Fibroblast of lung (primary cell): ENCODE measurements around the gene RANBP9.

Experiments
- EZH2 ChIP-seq: IDR thresholded peaks from 2 replicates; pipeline ENCODE4 v1.5.1; 2012; ENCODE audit warnings: low read length, control low read depth, mild to moderate bottlenecking; ENCODE audit errors: missing control alignments
- TF ChIP-seq, protein P1 (sequence below), 2 donors: IDR thresholded peaks in 1 of 2; conservative IDR thresholded peaks in 1 of 2; 1 replicate in 1 of 2; 2 replicates in 1 of 2; pipeline ENCODE4 v1.5.1; 2011 to 2012; ENCODE audit warnings: low read length in 2 of 2, control low read depth in 1 of 2, inconsistent platforms in 1 of 2, low read depth in 1 of 2, mild to moderate bottlenecking in 1 of 2

DNA sequence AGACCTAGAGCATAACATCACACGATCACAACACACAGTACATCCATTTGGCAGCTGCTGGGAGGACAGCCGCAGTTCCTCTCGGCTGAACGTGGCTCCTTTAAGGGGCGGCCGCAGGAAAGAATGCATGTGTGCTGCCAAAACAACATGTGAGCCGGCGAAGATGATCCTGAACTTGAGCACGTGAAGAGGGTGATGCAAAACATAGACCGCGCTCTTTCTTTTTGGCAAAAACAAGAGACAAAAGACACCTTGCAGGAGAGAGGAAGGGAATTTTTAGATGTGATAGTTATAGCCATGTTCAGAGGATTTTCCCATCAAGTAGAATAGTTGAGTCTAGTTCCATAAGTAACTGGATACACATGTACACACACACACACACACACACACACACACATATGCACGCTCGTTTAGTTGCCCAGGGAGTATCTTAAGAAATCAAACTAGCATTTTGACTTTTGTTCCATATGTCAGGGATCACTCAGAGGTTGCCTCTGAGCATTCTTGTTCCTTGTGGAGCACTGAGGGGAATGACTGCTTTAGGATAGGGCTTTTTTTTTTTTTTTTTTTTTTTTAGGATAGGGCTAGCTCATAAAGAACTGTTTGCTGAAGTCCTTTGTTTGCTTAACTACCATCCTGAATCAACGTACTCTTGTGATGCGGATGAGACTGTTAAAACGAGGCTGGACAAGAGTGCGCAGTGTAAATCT, 21.7 kb upstream of the RANBP9 start:
- TF ChIP-seq, protein P1, sequence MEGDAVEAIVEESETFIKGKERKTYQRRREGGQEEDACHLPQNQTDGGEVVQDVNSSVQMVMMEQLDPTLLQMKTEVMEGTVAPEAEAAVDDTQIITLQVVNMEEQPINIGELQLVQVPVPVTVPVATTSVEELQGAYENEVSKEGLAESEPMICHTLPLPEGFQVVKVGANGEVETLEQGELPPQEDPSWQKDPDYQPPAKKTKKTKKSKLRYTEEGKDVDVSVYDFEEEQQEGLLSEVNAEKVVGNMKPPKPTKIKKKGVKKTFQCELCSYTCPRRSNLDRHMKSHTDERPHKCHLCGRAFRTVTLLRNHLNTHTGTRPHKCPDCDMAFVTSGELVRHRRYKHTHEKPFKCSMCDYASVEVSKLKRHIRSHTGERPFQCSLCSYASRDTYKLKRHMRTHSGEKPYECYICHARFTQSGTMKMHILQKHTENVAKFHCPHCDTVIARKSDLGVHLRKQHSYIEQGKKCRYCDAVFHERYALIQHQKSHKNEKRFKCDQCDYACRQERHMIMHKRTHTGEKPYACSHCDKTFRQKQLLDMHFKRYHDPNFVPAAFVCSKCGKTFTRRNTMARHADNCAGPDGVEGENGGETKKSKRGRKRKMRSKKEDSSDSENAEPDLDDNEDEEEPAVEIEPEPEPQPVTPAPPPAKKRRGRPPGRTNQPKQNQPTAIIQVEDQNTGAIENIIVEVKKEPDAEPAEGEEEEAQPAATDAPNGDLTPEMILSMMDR (conservative IDR thresholded peaks at IDR 0.05 in 1 of 2, IDR thresholded peaks at IDR 0.05 in 1 of 2; ENCODE audit: low read depth in 1 of 2, low read length in 2 of 2): no peak
- no peak for TF ChIP-seq EZH2
